ENCODE data around the gene CPSF4L. TPM values are rescaled to one million over a fixed set of nuclear protein-coding genes. Genes with fewer than 3 reads are reported as not detected.

CPSF4L gene
- total and polyA plus RNA-seq, 2 experiments from 2014 or later, result not detected

- WGBS (ENCODE audit: low lambda C conversion rate, missing lambda C conversion rate), result 90% methylated on average over 1 of the region's 1 CpG
- Histone ChIP-seq H3K4me3 (no peak overlapping the region), H3K4me2 (no peak overlapping the region), H3K36me3 (replicated peaks; ENCODE audit: insufficient read depth, low read depth) (no peaks in the 10 kb centered on the region), H3K79me2 (no peaks in the 10 kb centered on the region), H4K20me1 (ENCODE audit: insufficient read depth, poor library complexity, severe bottlenecking) (no peaks in the 10 kb centered on the region), H3K27me3 (no peaks in the 10 kb centered on the region), H3K9me2 (replicated peaks; ENCODE audit: insufficient read depth) (no peaks in the 10 kb centered on the region), H2AFZ (no peak overlapping the region), H3K9me3 (ENCODE audit: low read depth) (no peaks in the 10 kb centered on the region), H3K4me1 (ENCODE audit: insufficient read depth) (no peaks in the 10 kb centered on the region), H3K27ac (no peak overlapping the region)
- DNase-seq (ENCODE audit: low spot score), result no peak
- no peak for TF ChIP-seq CTCF (IDR thresholded peaks at IDR 0.05; ENCODE audit: poor library complexity)
- no peak for TF ChIP-seq EZH2phosphoT487 (IDR thresholded peaks at IDR 0.05; ENCODE audit: low read depth, severe bottlenecking, unreplicated experiment)
- no peak for TF ChIP-seq EZH2 (IDR thresholded peaks at IDR 0.05; ENCODE audit: borderline replicate concordance)
Measured at GRCh38 chr17:73269791-73270190, 8.1 kb upstream of the CPSF4L start.

- Histone ChIP-seq H3K9me2 (replicated peaks; ENCODE audit: insufficient read depth) (no peaks in the 10 kb centered on the region), H3K9me3 (ENCODE audit: low read depth) (no peaks in the 10 kb centered on the region), H3K4me1 (ENCODE audit: insufficient read depth) (no peaks in the 10 kb centered on the region), H3K4me2 (no peak overlapping the region), H2AFZ (no peak overlapping the region), H3K27ac (no peak overlapping the region), H3K4me3 (no peak overlapping the region), H3K79me2 (no peaks in the 10 kb centered on the region), H3K36me3 (replicated peaks; ENCODE audit: insufficient read depth, low read depth) (no peaks in the 10 kb centered on the region), H3K27me3 (no peaks in the 10 kb centered on the region), H4K20me1 (ENCODE audit: insufficient read depth, poor library complexity, severe bottlenecking) (no peaks in the 10 kb centered on the region)
- no peak for TF ChIP-seq CTCF (IDR thresholded peaks at IDR 0.05; ENCODE audit: poor library complexity)
- no peak for TF ChIP-seq EZH2 (IDR thresholded peaks at IDR 0.05; ENCODE audit: borderline replicate concordance)
- no peak for TF ChIP-seq EZH2phosphoT487 (IDR thresholded peaks at IDR 0.05; ENCODE audit: low read depth, severe bottlenecking, unreplicated experiment)
- DNase-seq (ENCODE audit: low spot score), result no peak
Measured at GRCh38 chr17:73269329-73269615, 7.6 kb upstream of the CPSF4L start.

- TF ChIP-seq EZH2 (IDR thresholded peaks at IDR 0.05; ENCODE audit: borderline replicate concordance) (no peak), EZH2phosphoT487 (IDR thresholded peaks at IDR 0.05; ENCODE audit: low read depth, severe bottlenecking, unreplicated experiment) (no peak), CTCF (IDR thresholded peaks at IDR 0.05; ENCODE audit: poor library complexity) (no peak)
- Histone ChIP-seq H3K79me2 (no peaks in the 10 kb centered on the region), H3K27ac (no peak overlapping the region), H3K4me1 (ENCODE audit: insufficient read depth) (no peaks in the 10 kb centered on the region), H3K4me3 (no peak overlapping the region), H3K9me2 (replicated peaks; ENCODE audit: insufficient read depth) (no peaks in the 10 kb centered on the region), H4K20me1 (ENCODE audit: insufficient read depth, poor library complexity, severe bottlenecking) (no peaks in the 10 kb centered on the region), H3K36me3 (replicated peaks; ENCODE audit: insufficient read depth, low read depth) (no peaks in the 10 kb centered on the region), H3K27me3 (no peaks in the 10 kb centered on the region), H3K9me3 (ENCODE audit: low read depth) (no peaks in the 10 kb centered on the region), H2AFZ (no peak overlapping the region), H3K4me2 (no peak overlapping the region)
- 94% methylated on average over 9 of the region's 9 CpGs for WGBS (ENCODE audit: low lambda C conversion rate, missing lambda C conversion rate)
- no peak for DNase-seq (ENCODE audit: low spot score)
Measured at GRCh38 chr17:73268582-73269328, 7.1 kb upstream of the CPSF4L start.
